Measurements from ENCODE around the gene OOSP2. TPM values are rescaled to one million over a fixed set of nuclear protein-coding genes. Genes with fewer than 3 reads are reported as not detected.
"Not testable (repeated sequence)": the region's sequence is repeated elsewhere in the genome, so short reads cannot be mapped to it uniquely, and the experiment has no call there.

OOSP2 gene
- total RNA-seq, 2 donors from 2014 or later, result not detected

DNA sequence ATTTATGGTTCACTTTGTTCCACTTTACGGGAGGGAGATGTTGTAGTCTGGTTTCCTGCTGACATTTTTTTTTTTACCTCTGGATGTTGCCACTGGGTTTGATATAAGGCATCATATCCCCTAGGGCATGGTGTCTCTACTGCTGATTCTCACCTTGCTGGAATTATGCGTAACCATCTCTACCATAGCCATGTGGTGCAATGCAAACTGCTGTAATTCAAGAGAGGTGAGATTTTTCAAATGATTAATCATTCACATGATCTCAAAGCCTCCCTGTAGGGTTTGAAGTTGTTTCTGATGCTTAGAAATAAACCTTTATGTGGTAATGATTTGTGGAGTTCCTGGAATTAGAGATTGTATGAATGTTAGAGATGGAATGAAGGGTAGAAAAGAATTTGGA lies 29.2 kb downstream of the OOSP2 start:
- DNase-seq, result no peak
- intact Hi-C loops (cut with DNase I), result no loop called here

DNA sequence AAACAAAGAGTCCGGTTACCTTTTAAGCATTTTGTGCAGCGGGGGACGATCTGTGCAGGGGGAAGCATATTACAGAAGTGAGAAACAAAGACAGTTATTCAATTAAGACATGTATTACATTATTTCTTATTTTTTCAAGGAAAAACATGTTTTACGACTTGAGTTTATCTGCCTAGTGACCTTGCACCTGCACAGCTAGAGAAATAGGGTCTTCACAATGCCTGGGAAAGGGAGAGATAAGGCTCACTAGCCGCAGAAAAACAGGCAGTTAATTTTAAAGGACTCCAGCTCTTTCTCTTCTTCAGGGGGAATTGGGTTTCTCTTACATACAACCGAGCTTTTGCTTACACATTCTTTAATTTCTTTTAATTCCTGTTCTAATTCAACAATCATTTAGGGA lies 31.4 kb downstream of the OOSP2 start:
- H3K4me3 ChIP-seq; DNase-seq; H3K9ac ChIP-seq (ENCODE audit: low read depth in 2 of 2, low read length in 2 of 2); H3K27me3 ChIP-seq; H3K4me1 ChIP-seq; H3K27ac ChIP-seq; H3K9me3 ChIP-seq; intact Hi-C loops (cut with DNase I); H3K36me3 ChIP-seq: not testable (repeated sequence)

More for the DNA sequence above, 29.2 kb downstream of the OOSP2 start:
- Histone ChIP-seq H3K9ac (ENCODE audit: low read depth in 2 of 2, low read length in 2 of 2) (no peak overlapping the region), H3K36me3 (no peaks in the 10 kb centered on the region), H3K9me3 (no peaks in the 10 kb centered on the region), H3K4me3 (no peak overlapping the region), H3K4me1 (no peaks in the 10 kb centered on the region), H3K27me3 (no peaks in the 10 kb centered on the region), H3K27ac (no peak overlapping the region)
- TF ChIP-seq, protein P1, sequence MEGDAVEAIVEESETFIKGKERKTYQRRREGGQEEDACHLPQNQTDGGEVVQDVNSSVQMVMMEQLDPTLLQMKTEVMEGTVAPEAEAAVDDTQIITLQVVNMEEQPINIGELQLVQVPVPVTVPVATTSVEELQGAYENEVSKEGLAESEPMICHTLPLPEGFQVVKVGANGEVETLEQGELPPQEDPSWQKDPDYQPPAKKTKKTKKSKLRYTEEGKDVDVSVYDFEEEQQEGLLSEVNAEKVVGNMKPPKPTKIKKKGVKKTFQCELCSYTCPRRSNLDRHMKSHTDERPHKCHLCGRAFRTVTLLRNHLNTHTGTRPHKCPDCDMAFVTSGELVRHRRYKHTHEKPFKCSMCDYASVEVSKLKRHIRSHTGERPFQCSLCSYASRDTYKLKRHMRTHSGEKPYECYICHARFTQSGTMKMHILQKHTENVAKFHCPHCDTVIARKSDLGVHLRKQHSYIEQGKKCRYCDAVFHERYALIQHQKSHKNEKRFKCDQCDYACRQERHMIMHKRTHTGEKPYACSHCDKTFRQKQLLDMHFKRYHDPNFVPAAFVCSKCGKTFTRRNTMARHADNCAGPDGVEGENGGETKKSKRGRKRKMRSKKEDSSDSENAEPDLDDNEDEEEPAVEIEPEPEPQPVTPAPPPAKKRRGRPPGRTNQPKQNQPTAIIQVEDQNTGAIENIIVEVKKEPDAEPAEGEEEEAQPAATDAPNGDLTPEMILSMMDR (IDR thresholded peaks at IDR 0.05), result no peak

DNA sequence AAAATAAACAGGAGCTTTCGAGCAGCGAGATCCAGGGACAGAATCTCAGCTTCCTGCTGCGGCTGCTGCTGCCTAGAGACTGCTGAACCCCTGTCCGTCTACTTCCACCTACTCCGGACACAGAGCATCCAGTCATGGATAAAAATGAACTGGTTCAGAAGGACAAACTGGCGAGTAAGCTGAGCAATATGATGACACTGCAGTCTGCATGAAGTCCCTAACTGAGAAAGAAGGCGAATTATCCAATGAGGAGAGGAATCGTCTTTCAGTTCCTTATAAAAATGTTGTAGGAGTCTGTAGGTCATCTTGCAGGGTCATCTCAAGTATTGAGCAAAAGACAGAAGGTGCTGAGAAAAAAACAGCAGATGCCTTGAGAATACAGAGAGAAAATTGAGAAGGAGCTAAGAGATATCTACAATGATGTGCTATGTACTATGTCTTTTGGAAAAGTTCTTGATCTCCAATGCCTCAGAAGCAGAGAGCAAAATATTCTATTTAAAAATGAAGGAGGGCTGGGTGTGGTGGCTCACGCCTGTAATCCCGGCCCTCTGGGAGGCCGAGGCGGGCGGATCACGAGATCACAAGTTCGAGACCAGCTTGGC lies 37.1 kb downstream of the OOSP2 start:
- Histone ChIP-seq H3K9me3 (no peaks in the 10 kb centered on the region), H3K36me3 (no peaks in the 10 kb centered on the region), H3K27ac (no peak overlapping the region), H3K4me1 (no peaks in the 10 kb centered on the region), H3K4me3 (no peak overlapping the region), H3K27me3 (no peaks in the 10 kb centered on the region), H3K9ac (ENCODE audit: low read depth in 2 of 2, low read length in 2 of 2) (no peak overlapping the region)
- intact Hi-C loops (cut with DNase I), result no loop called here
- DNase-seq, result no peak
- TF ChIP-seq, protein P1 (IDR thresholded peaks at IDR 0.05), result no peak

DNA sequence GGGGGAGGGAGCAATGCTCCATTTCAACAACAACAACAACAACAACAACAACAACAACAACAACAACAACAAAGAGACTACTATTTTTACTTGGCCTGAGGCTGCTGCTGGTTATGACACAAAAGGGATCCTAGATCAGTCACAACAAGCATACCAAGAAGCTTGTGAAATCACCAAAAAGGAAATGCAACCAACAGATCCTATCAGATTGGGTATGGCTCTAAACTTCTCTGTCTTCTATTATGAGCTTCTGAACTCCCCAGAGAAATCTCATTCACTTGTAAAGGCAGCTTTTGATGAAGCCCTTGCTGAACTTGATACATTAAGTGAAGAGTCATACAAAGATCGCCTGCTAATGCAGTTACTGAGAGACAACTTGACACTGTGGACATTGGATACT lies 37.8 kb downstream of the OOSP2 start:
- Histone ChIP-seq H3K27me3 (no peaks in the 10 kb centered on the region), H3K4me1 (no peaks in the 10 kb centered on the region), H3K9me3 (no peaks in the 10 kb centered on the region), H3K4me3 (no peak overlapping the region), H3K36me3 (no peaks in the 10 kb centered on the region), H3K9ac (ENCODE audit: low read depth in 2 of 2, low read length in 2 of 2) (no peak overlapping the region), H3K27ac (no peak overlapping the region)
- intact Hi-C loops (cut with DNase I), result no loop called here
- no peak for DNase-seq
- TF ChIP-seq, protein P1 (IDR thresholded peaks at IDR 0.05), result no peak

DNA sequence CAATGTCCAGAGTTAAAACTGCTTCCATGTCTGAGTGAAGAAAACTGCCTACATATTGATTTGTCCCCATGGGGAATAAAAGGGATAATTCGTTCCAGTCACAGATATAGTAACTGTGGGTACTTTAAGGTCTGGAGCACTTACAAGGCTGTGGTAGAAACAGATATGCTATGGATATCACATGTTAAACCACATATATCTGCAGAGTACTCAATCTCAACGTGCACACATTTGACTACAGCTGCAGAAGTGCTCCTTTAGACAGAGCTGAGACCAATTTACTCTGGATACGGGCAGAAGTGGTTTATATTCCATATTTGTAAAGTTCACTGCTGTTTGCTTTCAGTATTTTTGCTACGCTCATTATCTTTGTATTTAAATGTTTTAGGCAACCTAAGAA lies 38.5 kb downstream of the OOSP2 start:
- H3K4me1 ChIP-seq, result no peaks in the 10 kb centered on the region
- H3K36me3 ChIP-seq, result no peaks in the 10 kb centered on the region
- no peaks in the 10 kb centered on the region for H3K9me3 ChIP-seq
- DNase-seq, result no peak
- intact Hi-C loops (cut with DNase I), result no loop called here
- TF ChIP-seq, protein P1 (IDR thresholded peaks at IDR 0.05), result no peak
- H3K4me3 ChIP-seq, result no peak overlapping the region
- H3K27me3 ChIP-seq, result no peaks in the 10 kb centered on the region
- H3K9ac ChIP-seq (ENCODE audit: low read depth in 2 of 2, low read length in 2 of 2), result no peak overlapping the region
- no peak overlapping the region for H3K27ac ChIP-seq

DNA sequence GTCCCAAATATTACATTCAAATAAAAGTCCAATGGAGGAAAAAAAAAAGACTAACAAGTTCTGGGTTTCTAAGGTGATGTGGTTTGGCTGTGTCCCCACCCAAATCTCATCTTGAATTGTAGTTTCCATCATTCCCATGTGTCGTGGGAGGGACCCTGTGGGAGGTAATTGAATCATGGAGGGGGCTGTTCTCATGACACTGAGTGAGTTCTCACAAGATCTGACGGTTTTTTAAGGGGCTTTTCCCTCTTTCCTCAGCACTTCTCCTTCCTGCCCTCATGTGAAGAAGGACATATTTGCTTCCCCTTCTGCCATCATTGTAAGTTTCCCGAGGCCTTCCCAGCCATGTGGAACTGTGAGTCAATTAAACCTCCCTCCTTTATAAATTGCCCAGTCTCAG lies 40.3 kb downstream of the OOSP2 start:
- no peaks in the 10 kb centered on the region for H3K36me3 ChIP-seq
- no peaks in the 10 kb centered on the region for H3K27me3 ChIP-seq
- H3K9ac ChIP-seq (ENCODE audit: low read depth in 2 of 2, low read length in 2 of 2), result no peak overlapping the region
- TF ChIP-seq, protein P1 (IDR thresholded peaks at IDR 0.05), result no peak
- H3K27ac ChIP-seq, result no peak overlapping the region
- no peaks in the 10 kb centered on the region for H3K9me3 ChIP-seq
- intact Hi-C loops (cut with DNase I), result no loop called here
- no peak for DNase-seq
- H3K4me3 ChIP-seq, result no peak overlapping the region
- no peaks in the 10 kb centered on the region for H3K4me1 ChIP-seq
